ENCODE measurements around the gene IDS. TPM values are rescaled to one million over a fixed set of nuclear protein-coding genes. Genes with fewer than 3 reads are reported as not detected.
A peak's percentile ranks its signal among the peaks of the same experiment; 100 is the strongest.
"Not testable (repeated sequence)": the region's sequence is repeated elsewhere in the genome, so short reads cannot be mapped to it uniquely, and the experiment has no call there.

Gene IDS
- total RNA-seq, 1 donor from 2014 or later = 28.3 TPM

- DNase-seq = peak; percentile 33
Observed at GRCh38 chrX:149527705-149528104, 22.6 kb upstream of the IDS start.

- DNase-seq = not testable (repeated sequence)
Observed at GRCh38 chrX:149526318-149527033, 21.4 kb upstream of the IDS start.

- DNase-seq = not testable (repeated sequence)
Observed at GRCh38 chrX:149525903-149526302, 20.8 kb upstream of the IDS start.

GRCh38 chrX:149525389-149525788 is 20.3 kb upstream of the IDS start:
- DNase-seq = peak; percentile 41

- DNase-seq = no peak
Observed at GRCh38 chrX:149522916-149523315, 17.8 kb upstream of the IDS start.

GRCh38 chrX:149521438-149521837 is 16.3 kb upstream of the IDS start:
- no peak for DNase-seq

GRCh38 chrX:149520636-149521277 is 15.7 kb upstream of the IDS start:
- DNase-seq = not testable (repeated sequence)

GRCh38 chrX:149518236-149518635 is 13.1 kb upstream of the IDS start:
- DNase-seq = no peak

GRCh38 chrX:149517308-149517707 is 12.2 kb upstream of the IDS start:
- DNase-seq = no peak

- DNase-seq = no peak
Observed at GRCh38 chrX:149516604-149517003, 11.5 kb upstream of the IDS start.

GRCh38 chrX:149515954-149516602 is 11.0 kb upstream of the IDS start:
- DNase-seq = no peak

GRCh38 chrX:149513825-149514428 is 8.8 kb upstream of the IDS start:
- no peak for DNase-seq

GRCh38 chrX:149512225-149512885 is 7.2 kb upstream of the IDS start:
- DNase-seq = peak; percentile 52

GRCh38 chrX:149511081-149511480 is 6.0 kb upstream of the IDS start:
- DNase-seq = no peak

- DNase-seq = no peak
Observed at GRCh38 chrX:149510386-149510785, 5.3 kb upstream of the IDS start.

- DNase-seq = no peak
Observed at GRCh38 chrX:149508467-149508866, 3.4 kb upstream of the IDS start.

- no peak for DNase-seq
Observed at GRCh38 chrX:149506349-149506748, 1.2 kb upstream of the IDS start.

- DNase-seq = no peak
Observed at GRCh38 chrX:149505671-149506070, 565 bp upstream of the IDS start.

- DNase-seq = no peak
Observed at GRCh38 chrX:149504226-149504914, 736 bp downstream of the IDS start.

GRCh38 chrX:149503446-149503845 is 1.7 kb downstream of the IDS start:
- DNase-seq = not testable (repeated sequence)

- DNase-seq = not testable (repeated sequence)
Observed at GRCh38 chrX:149502923-149503322, 2.2 kb downstream of the IDS start.

GRCh38 chrX:149499766-149500165 is 5.3 kb downstream of the IDS start:
- DNase-seq = no peak

All from tongue (tissue), 2 donors.